ENCODE measurements around the gene SKOR2.
"Not testable (repeated sequence)": the region's sequence is repeated elsewhere in the genome, so short reads cannot be mapped to it uniquely, and the experiment has no call there.

SKOR2 gene

DNA sequence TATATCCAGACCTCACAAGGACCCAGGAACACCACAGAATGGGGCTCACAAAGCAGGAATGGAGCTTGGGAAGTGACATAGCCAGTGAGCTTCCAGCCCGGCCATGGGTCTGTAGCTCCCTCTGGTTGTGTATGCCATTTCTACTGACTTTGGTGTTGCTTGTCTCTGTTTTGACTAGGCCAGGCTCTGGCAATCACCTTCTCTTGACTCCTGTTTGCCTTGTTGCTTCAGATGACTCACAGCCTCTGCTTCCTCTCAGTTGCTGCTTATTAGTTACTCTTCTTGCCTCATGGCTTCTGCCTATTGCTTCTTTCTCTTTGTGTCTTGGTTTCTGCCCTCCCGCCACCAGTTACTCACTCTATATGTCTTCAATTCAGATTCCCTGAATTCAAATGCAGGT is 59.5 kb downstream of the SKOR2 start:
- no peak for DNase-seq (ENCODE audit: low spot score)

DNA sequence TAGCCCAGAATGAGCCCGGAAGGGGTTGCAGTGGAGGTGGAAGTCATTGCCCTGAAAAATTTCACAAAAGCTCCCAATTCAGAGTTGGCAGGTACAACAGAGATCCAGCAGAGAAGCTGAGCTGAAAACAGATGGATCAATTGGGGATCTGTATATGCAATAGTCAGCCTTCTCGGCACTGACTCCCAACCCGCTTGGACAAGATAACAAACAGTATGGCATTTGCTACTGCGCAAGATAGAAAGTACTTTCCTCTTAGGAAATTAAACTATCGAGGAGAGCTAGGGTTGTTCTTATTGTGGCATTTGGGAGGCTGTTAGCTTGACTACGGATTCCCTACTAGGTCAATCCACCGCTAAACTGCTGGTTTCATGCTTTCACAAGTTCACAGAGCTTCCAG is 63.7 kb downstream of the SKOR2 start:
- DNase-seq (ENCODE audit: low spot score): no peak

DNA sequence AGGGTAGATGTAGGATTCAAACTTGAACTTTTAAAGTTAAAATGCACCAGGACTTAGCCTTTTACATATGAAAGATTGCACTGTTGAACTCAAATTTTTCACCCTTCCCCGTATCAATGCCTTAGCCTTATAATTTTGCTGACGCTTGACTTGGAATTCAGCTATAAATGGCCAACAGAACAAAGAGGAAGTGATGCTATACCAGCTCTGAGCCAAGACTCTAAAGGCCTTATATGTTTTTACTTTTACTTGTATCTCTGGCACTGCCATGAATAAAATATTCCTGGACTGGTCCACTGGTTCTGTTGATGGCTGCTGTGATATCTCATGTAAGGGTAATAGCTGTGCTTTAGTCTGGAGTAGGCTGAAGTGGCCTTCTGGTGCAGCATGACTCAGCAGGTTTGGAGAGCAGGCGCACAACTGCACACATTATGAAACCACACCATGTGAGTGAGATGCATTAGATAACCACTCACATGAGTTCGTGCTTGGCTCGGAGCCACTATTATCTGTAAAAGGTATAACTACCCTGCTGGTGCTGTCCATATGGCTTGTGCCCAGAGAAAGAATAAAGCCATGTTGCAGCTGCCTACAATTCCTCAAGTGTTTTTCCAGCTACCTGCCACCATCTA is 66.9 kb downstream of the SKOR2 start:
- DNase-seq (ENCODE audit: low spot score): peak; percentile 56

DNA sequence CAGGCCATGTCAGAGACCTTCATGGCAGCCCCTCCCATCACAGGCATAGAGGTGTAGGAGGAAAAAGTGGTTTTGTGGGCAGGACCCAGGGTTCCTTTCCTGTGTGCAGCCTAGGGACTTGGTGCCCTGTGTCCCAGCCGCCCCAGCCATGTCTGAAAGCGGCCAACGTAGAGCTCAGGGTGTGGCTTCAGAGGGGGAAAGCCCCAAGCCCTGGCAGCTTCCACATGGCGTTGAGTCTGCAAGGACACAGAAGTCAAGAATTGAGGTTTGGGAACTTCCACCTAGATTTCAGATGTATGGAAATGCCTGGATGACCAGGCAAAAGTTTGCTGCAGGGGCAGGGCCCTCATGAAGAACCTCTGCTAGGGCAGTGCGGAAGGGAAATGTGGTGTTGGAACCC is 69.3 kb downstream of the SKOR2 start:
- DNase-seq (ENCODE audit: low spot score): not testable (repeated sequence)

DNA sequence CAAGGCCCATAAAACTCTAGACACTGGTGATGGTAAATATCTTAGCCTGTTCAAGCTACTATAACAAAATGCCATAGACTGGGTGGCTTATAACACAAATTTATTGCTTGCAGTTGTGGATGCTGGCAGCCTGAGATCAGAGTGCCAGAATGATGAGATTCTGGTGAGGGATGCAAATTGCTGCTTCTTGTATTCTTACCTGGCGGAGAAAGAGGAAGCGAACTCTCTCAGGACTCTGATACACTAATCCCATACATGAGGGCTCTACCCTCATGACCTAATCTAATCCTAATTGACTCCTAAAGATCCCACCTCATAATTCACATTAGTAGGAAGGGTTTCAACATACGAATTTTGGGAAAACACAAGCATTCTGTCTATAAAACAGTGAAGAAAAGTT is 70.7 kb downstream of the SKOR2 start:
- DNase-seq (ENCODE audit: low spot score): no peak

DNA sequence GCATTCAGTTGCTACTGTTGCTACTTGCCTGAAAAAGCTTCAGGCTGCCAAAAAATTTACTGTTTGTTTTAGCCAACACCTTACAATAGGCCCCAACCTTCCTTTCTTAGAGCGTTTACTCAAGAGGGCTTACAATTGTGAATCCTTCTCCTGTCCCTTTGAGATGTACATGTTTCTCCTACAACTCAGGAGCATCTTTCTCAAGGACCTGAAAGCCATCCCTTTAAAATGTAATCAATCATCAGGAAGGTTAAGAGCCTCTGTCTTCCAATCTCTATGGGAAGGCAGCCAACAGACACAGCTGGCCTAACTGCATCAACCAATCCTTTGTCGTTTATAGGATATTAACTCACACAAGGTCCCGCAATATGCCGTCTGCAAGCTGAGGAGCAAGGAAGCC is 71.9 kb downstream of the SKOR2 start:
- no peak for DNase-seq (ENCODE audit: low spot score)

DNA sequence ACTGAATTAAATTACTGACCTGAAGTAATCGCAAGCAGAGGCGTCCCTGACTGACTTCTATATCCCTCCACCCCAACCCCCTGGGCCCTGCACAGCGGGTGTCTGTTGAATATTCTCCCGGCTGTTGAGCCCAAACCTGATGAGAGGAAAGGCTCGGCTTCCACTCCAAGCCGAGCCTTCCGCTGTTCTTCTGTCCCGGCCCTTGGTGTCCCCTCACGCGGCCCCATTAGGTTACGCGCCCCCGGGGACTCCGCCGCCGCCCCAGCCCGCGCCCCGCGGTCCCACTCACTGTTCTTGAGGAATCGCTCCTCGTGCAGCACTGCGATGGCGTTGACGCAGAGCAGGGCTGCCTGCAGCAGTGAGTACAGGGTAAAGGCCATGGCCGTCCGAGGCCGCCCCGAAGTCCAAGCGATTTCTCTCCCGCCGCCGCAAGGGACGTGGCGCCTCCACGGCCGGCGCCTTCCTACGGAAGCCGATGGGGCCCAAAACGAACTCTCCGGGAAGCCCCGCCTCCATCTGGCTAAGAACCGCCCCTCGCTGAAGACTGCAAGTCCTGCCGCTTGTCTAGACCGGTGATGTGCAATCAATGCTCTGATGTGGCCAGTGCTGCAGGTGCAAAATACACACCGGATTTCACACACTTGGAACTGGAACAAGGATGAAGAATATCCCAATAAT is 75.4 kb downstream of the SKOR2 start, which contains the start of gene IER3IP1:
Gene IER3IP1, minus strand, starts transcription at position 467 of the 678 bp plus-strand sequence. Its CDS starts 87 bp downstream, at position 380.
- peak; percentile 89 for DNase-seq (ENCODE audit: low spot score)

DNA sequence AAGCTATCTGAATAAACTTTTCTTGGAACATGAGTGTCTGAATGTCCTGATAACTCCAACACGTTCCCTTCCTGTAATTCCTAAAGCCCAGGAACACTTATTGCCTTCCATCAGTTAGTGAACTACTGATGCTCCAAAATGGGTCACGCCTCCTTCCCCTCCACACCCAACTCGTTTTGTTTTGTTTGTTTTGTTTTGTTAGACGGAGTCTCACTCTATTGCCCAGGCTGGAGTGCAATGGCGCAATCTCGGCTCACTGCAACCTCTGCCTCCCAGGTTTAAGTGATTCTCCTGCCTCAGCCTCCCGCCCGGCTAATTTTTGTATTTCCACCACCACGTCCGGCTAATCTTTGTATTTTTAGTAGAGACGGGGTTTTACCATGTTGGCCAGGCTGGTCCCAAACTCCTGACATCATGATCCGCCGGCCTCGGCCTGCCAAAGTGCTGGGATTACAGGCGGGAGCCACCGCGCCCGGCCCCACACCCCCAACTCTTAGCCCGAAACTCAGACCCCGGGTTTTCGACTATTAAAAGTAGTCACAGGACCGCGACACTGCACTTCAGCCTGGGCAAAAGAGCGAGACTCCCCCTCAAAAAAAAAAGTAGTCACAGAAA is 76.1 kb downstream of the SKOR2 start:
- DNase-seq (ENCODE audit: low spot score): no peak

DNA sequence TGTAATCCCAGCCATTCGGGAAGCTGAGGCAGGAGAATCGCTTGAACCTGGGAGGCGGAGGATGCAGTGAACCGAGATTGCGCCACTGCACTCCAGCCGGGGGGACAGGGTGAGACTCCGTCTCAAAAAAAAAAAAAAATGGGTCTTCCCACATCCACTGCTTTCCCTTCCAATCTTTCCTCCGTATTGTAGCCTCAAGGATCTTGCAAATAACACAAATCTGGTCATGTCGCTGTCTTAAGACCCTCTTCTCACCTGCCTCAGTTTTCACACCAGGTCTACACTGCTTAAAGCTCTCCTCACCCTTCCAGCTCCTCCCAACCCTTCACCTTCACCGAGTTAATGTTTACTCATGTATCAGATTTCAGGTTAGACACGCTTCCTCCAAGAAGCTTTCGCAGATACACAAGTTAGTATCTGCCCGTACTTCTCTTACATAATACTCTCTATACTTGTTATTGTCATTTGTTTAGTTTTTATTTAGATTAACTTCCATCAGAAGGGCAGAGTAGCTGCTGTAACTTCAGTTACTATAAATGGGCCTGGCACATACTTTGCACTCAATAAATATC is 76.8 kb downstream of the SKOR2 start:
- DNase-seq (ENCODE audit: low spot score): no peak

DNA sequence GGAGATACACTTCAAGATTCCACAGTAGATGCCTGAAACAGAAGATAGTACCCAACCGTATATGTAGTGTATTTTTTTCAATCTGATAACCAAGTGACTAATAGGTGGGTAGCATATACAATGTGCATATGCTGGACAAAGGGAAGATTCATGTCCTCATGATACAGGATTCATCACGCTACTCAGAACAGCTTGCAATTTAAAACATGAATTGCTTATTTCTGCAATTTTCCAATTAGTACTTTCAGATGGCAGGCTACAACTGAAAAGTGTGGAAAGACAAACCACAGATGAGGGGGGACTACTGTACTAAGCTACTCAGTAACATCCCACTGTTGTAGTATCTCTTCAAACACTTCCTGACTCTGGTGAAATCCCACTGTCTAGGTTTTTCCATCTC is 79.0 kb downstream of the SKOR2 start:
- no peak for DNase-seq (ENCODE audit: low spot score)

DNA sequence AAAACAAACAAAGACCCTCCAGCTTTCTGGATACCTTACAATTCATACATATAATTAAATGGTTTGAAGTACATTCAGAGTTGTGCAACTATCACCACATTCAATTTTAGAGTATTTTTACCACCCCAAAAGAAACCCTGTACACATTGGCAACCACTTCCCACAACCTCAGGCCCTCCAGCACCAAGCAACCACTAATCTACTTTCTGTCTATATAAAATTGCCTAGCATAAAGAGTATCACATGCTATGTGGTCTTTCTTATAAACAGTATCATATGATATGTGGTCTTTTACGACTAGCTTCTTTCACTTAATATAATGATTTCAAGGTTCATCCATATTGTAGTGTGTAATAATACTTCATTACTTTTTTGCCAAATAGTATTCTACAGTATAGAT is 82.5 kb downstream of the SKOR2 start:
- no peak for DNase-seq (ENCODE audit: low spot score)

DNA sequence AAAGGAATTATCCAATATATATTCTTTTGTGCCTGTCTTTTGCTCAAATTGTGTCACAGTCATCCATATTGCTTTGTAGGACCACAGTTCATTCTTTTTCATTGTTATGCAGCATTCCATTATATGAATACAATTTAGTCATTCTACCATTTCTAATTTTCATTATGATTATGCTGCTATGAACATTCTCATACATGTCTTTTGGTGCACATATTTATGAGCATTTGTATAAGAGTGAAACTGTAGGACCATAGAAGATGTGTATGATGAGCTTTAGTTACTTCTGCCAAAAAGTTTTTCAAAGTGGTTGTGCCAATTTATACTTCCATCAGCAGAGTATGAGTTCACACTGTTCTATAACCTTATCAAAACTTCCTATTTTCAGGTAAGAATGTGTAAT is 83.0 kb downstream of the SKOR2 start:
- no peak for DNase-seq (ENCODE audit: low spot score)

DNA sequence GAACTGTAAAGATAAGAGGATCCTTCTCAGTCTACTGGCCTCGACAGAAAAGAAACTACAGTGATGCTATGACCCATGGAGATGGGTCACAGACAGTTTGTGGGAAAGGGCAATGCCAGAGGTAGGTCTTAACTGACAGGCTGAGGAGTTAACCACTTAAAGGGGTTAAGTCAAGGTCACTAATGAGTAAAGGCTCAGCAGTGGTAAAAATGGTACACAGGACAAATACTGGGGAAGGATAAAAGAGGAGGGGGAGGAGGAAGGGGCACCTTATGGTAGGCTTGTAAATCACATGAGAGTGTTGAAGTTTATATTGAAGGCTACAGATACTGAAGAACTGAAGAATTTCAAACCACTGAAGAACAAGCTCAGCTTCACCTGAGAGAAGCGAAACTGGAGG is 85.2 kb downstream of the SKOR2 start:
- DNase-seq (ENCODE audit: low spot score): no peak

DNA sequence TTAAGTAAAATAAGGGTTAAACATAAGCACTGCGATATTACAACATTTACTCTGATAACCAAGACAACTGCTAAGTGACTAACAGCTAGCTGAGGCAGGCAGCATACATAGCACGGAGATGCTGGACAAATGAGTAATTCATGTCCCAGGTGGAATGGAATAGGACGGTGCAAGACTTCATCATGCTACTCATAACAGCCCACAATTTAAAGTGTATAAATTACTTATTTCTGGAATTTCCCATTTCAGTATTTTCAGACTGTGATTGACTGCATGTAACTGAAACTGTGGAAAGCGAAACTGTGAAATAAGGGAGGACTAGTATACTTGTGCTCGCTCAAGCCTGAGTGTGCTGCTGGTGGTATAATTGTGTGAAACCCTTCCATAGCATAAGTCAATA is 88.2 kb downstream of the SKOR2 start:
- peak; percentile 22 for DNase-seq (ENCODE audit: low spot score)

DNA sequence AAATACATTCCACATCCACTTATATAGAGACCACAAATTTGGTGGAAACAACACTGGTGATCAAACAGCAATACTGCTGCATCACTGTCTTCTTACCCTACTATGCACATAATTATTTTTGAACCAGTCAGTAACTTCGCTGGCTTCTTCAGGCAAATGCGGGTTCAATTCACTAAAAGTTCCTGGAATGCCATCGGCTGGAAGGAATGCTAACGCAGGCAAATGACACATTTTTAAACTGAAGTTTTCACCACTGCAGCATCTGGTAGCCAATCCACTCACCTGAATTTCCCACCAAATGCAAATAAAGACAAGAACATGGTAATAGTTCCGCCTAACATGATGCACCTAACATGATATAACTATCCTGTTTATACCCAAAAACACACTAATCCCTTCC is 91.2 kb downstream of the SKOR2 start:
- no peak for DNase-seq (ENCODE audit: low spot score)

DNA sequence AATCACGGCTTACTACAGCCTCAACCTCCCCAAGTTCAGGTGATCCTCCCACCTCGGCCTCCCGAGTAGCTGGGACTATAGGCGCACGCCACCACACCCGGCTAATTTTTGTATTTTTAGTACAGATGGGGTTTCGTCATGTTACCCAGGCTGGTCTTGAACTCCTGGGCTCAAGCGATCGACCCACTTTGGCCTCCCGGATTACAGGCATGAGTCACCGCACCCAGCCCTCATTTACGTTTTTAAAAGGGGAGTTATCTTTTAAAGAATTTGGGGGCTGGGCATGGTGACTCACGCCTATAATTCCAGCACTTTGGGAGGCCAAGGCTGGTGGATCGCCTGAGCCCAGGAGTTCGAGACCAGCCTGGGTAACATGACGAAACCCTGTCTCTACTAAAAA is 93.1 kb downstream of the SKOR2 start:
- DNase-seq (ENCODE audit: low spot score): not testable (repeated sequence)

Measured in NAMALWA (cell line).